HL-60 (cell line): ENCODE results near the gene CCDC154.

ENCODE experiments used
- DNase-seq, 2 experiments: peaks; one replicate each; pipeline ENCODE4 v3.0.0-alpha.2; 2010 to 2020; ENCODE audit warnings: low read depth in 1 of 2, low spot score in 1 of 2
- H3K27ac ChIP-seq: fragments of 250-450 bp; sonication (Bioruptor Pico); replicated peaks from 2 replicates; pipeline ENCODE4 v1.5.1; 2020; ENCODE audit warnings: mild to moderate bottlenecking, moderate library complexity
- H3K27me3 ChIP-seq: fragments of 250-450 bp; sonication (Bioruptor Pico); 2 replicates; pipeline ENCODE4 v1.5.1; 2021; ENCODE audit warnings: mild to moderate bottlenecking, moderate library complexity; ENCODE audit not compliant: insufficient read depth, poor library complexity, severe bottlenecking
- H3K4me3 ChIP-seq: replicated peaks from 2 replicates; pipeline ENCODE4 v1.5.1; 2011; ENCODE audit warnings: mild to moderate bottlenecking, control low read depth, low read length; ENCODE audit not compliant: insufficient read depth
- GABPA ChIP-seq: IDR thresholded peaks from 2 replicates; pipeline ENCODE4 v1.6.1; 2012; ENCODE audit warnings: low read depth
- POLR2AphosphoS5 ChIP-seq: IDR thresholded peaks from 2 replicates; pipeline ENCODE4 v1.6.1; 2012; ENCODE audit warnings: low read depth
- SPI1 ChIP-seq: IDR thresholded peaks from 2 replicates; pipeline ENCODE4 v1.6.1; 2012; ENCODE audit warnings: low read depth, mild to moderate bottlenecking, borderline replicate concordance
- TF ChIP-seq, protein P1 (sequence below): IDR thresholded peaks from one replicate; pipeline ENCODE4 v1.5.1; 2011; ENCODE audit warnings: low read length, control low read depth, inconsistent platforms; ENCODE audit not compliant: insufficient read depth
- TF ChIP-seq, protein P2 (sequence below): IDR thresholded peaks from 2 replicates; pipeline ENCODE4 v1.6.1; 2012; ENCODE audit warnings: low read depth; ENCODE audit not compliant: insufficient replicate concordance

The CCDC154 gene

DNA sequence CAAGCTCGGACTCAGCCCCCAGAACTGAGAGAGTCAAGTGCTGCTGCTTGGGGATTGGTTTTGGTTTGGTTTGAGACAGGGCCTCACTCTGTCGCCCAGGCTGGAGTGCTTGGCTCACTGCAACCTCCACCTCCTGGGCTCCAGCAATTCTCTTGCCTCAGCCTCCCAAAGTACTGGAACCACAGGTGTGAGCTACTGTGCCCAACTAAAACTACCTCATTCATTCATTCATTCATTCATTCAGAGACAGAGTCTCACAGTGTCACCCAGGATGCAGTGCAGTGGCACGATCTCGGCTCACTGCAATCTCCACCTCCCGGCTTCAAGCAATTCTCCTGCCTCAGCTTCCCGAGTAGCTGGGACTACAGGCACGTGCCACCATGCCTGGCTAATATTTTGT lies 54.6 kb downstream of the CCDC154 start:
- no peak for DNase-seq
- no peak overlapping the region for H3K27ac ChIP-seq
- no peaks in the 10 kb centered on the region for H3K27me3 ChIP-seq
- TF ChIP-seq, protein P1, sequence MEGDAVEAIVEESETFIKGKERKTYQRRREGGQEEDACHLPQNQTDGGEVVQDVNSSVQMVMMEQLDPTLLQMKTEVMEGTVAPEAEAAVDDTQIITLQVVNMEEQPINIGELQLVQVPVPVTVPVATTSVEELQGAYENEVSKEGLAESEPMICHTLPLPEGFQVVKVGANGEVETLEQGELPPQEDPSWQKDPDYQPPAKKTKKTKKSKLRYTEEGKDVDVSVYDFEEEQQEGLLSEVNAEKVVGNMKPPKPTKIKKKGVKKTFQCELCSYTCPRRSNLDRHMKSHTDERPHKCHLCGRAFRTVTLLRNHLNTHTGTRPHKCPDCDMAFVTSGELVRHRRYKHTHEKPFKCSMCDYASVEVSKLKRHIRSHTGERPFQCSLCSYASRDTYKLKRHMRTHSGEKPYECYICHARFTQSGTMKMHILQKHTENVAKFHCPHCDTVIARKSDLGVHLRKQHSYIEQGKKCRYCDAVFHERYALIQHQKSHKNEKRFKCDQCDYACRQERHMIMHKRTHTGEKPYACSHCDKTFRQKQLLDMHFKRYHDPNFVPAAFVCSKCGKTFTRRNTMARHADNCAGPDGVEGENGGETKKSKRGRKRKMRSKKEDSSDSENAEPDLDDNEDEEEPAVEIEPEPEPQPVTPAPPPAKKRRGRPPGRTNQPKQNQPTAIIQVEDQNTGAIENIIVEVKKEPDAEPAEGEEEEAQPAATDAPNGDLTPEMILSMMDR: no peak
- no peak for TF ChIP-seq GABPA
- no peak for TF ChIP-seq POLR2AphosphoS5
- TF ChIP-seq SPI1: no peak
- TF ChIP-seq, protein P2, sequence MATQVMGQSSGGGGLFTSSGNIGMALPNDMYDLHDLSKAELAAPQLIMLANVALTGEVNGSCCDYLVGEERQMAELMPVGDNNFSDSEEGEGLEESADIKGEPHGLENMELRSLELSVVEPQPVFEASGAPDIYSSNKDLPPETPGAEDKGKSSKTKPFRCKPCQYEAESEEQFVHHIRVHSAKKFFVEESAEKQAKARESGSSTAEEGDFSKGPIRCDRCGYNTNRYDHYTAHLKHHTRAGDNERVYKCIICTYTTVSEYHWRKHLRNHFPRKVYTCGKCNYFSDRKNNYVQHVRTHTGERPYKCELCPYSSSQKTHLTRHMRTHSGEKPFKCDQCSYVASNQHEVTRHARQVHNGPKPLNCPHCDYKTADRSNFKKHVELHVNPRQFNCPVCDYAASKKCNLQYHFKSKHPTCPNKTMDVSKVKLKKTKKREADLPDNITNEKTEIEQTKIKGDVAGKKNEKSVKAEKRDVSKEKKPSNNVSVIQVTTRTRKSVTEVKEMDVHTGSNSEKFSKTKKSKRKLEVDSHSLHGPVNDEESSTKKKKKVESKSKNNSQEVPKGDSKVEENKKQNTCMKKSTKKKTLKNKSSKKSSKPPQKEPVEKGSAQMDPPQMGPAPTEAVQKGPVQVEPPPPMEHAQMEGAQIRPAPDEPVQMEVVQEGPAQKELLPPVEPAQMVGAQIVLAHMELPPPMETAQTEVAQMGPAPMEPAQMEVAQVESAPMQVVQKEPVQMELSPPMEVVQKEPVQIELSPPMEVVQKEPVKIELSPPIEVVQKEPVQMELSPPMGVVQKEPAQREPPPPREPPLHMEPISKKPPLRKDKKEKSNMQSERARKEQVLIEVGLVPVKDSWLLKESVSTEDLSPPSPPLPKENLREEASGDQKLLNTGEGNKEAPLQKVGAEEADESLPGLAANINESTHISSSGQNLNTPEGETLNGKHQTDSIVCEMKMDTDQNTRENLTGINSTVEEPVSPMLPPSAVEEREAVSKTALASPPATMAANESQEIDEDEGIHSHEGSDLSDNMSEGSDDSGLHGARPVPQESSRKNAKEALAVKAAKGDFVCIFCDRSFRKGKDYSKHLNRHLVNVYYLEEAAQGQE: no peak
- H3K4me3 ChIP-seq: no peak overlapping the region

DNA sequence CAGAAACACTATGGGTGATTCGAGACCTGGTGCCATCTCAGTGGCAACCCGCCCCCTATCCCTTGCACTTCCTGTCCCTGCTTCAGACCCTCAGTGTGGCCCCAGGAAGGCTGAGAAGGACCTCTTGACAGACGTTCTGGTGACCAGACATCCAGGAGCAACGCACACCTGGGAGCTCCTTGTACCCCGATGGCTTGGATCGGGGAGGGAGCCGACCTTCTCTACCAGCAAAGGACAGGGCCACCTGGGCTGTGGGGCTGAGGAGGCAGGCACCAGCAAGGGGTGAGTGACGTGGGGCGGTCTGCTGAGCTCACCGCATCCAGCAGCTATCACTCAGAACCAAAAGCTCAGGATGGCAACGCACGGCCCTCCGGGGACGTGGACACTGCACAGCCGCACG lies 57.0 kb downstream of the CCDC154 start:
- Histone ChIP-seq H3K27ac (no peak overlapping the region), H3K27me3 (no peaks in the 10 kb centered on the region), H3K4me3 (no peak overlapping the region)
- no peak for DNase-seq
- TF ChIP-seq, protein P2: no peak
- TF ChIP-seq GABPA: no peak
- no peak for TF ChIP-seq SPI1
- TF ChIP-seq POLR2AphosphoS5: no peak
- TF ChIP-seq, protein P1: no peak

DNA sequence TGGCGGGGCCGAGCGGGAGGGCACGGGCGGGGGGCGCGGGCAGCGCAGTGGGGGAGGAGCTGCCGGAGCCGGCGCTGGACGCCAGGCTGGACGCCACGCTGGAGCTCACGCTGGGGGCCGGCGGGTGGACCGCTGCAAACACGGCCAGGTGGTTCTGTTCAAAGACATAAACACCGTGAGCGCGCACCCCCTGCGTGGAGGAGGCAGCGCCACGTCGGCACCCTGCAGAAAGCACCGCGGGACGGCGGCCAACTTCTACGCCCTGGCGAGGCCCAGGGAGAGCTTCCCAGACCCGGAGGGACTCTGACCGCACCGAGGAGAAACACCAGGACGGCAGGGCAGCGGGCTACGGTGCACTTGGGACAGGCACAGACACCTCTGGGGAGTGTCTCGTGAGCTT lies 59.1 kb downstream of the CCDC154 start:
- TF ChIP-seq, protein P1: no peak
- TF ChIP-seq, protein P2: no peak
- TF ChIP-seq POLR2AphosphoS5: no peak
- no peak for TF ChIP-seq SPI1
- no peak for TF ChIP-seq GABPA
- no peak overlapping the region for H3K27ac ChIP-seq
- DNase-seq: no peak
- no peaks in the 10 kb centered on the region for H3K27me3 ChIP-seq
- H3K4me3 ChIP-seq: no peak overlapping the region
